ENCODE measurements around the gene PECR. TPM values are rescaled to one million over a fixed set of nuclear protein-coding genes. Genes with fewer than 3 reads are reported as not detected.
A peak's percentile ranks its signal among the peaks of the same experiment; 100 is the strongest.

Gene PECR
- total and polyA plus RNA-seq, 2 of the 13 experiments (the other 11 are each of a cell fraction or from before 2014, with no cell fraction given) = 151 to 153 TPM

GRCh38 chr2:216114714-216115531, 33.3 kb upstream of the PECR start (continued):
- TF ChIP-seq PAXIP1 (CRISPR knock-in tag; conservative IDR thresholded peaks at IDR 0.05) (peak; percentile 16; the same call in 1 of the 2 replicates), ZNF512 (CRISPR knock-in tag; IDR thresholded peaks at IDR 0.05) (0 out of 2 replicates have a peak, but pooled peaks have one; percentile 22), AGO2 (optimal IDR thresholded peaks at IDR 0.05; ENCODE audit: low read depth, low read length) (peak; percentile 75), USF2 (IDR thresholded peaks at IDR 0.05; ENCODE audit: low read depth, low read length) (no peak), USF2 (CRISPR knock-in tag; IDR thresholded peaks at IDR 0.05; ENCODE audit: borderline replicate concordance) (no peak; the same call in 1 of the 2 replicates), ZNF597 (CRISPR knock-in tag; IDR thresholded peaks at IDR 0.05) (no peak), NFAT5 (CRISPR knock-in tag; IDR thresholded peaks at IDR 0.05) (no peak), CBFB (CRISPR knock-in tag; IDR thresholded peaks at IDR 0.05) (no peak), ZNF766 (CRISPR knock-in tag; IDR thresholded peaks at IDR 0.05; ENCODE audit: borderline replicate concordance) (no peak; the same call in 1 of the 2 replicates), CSRNP2 (CRISPR knock-in tag; conservative IDR thresholded peaks at IDR 0.05; ENCODE audit: low read depth) (no peak), XRCC5 (optimal IDR thresholded peaks at IDR 0.05; ENCODE audit: low read length) (peak; percentile 95)
